ENCODE results near the gene RPH3AL.

GRCh38 chr17:225551-225950, 127.1 kb downstream of the RPH3AL start:
- TF ChIP-seq CTCF (IDR thresholded peaks at IDR 0.05) (no peak), POLR2A (IDR thresholded peaks at IDR 0.05) (no peak), POLR2AphosphoS5 (IDR thresholded peaks at IDR 0.05) (no peak)

Data from prostate gland (tissue), 2 donors.